ENCODE data around the gene MLEC.

The MLEC gene

GRCh38 chr12:120703311-120703942 lies 16.5 kb downstream of the MLEC start:
- TF ChIP-seq RAD21 (IDR thresholded peaks at IDR 0.05; ENCODE audit: low read depth) (no peak), ZBTB7A (IDR thresholded peaks at IDR 0.05; ENCODE audit: low read depth) (no peak)

- TF ChIP-seq YY1 (IDR thresholded peaks at IDR 0.05; ENCODE audit: low read depth) (no peak), MAX (IDR thresholded peaks at IDR 0.05) (no peak), TCF12 (IDR thresholded peaks at IDR 0.05; ENCODE audit: low read depth) (no peak), NFIC (IDR thresholded peaks at IDR 0.05) (no peak)
These were observed 18.7 kb downstream of the MLEC start for GRCh38 chr12:120705618-120706017.

GRCh38 chr12:120706029-120706428 lies 19.1 kb downstream of the MLEC start:
- no peak for TF ChIP-seq YY1 (IDR thresholded peaks at IDR 0.05; ENCODE audit: low read depth)
- no peak for TF ChIP-seq RAD21 (IDR thresholded peaks at IDR 0.05; ENCODE audit: low read depth)
- no peak for TF ChIP-seq MAX (IDR thresholded peaks at IDR 0.05)
- TF ChIP-seq REST (IDR thresholded peaks at IDR 0.05; ENCODE audit: low read depth), result no peak
- TF ChIP-seq TCF12 (IDR thresholded peaks at IDR 0.05; ENCODE audit: low read depth), result no peak
- TF ChIP-seq ZBTB7A (IDR thresholded peaks at IDR 0.05; ENCODE audit: low read depth), result no peak
- TF ChIP-seq USF1 (IDR thresholded peaks at IDR 0.05), result no peak
- no peak for TF ChIP-seq TEAD4 (IDR thresholded peaks at IDR 0.05)
- TF ChIP-seq TAF1 (IDR thresholded peaks at IDR 0.05; ENCODE audit: low read depth), result no peak
- no peak for TF ChIP-seq EGR1 (IDR thresholded peaks at IDR 0.05)
- TF ChIP-seq CEBPB (IDR thresholded peaks at IDR 0.05), result no peak
- no peak for TF ChIP-seq NFIC (IDR thresholded peaks at IDR 0.05)
- TF ChIP-seq EP300 (IDR thresholded peaks at IDR 0.05; ENCODE audit: borderline replicate concordance), result no peak

- TF ChIP-seq MAX (IDR thresholded peaks at IDR 0.05) (no peak), TCF12 (IDR thresholded peaks at IDR 0.05; ENCODE audit: low read depth) (no peak), YY1 (IDR thresholded peaks at IDR 0.05; ENCODE audit: low read depth) (no peak), CEBPB (IDR thresholded peaks at IDR 0.05) (no peak), EGR1 (IDR thresholded peaks at IDR 0.05) (no peak), REST (IDR thresholded peaks at IDR 0.05; ENCODE audit: low read depth) (no peak), TEAD4 (IDR thresholded peaks at IDR 0.05) (no peak), USF1 (IDR thresholded peaks at IDR 0.05) (no peak), EP300 (IDR thresholded peaks at IDR 0.05; ENCODE audit: borderline replicate concordance) (no peak), NFIC (IDR thresholded peaks at IDR 0.05) (no peak), CREB1 (IDR thresholded peaks at IDR 0.05; ENCODE audit: low read depth) (no peak), TAF1 (IDR thresholded peaks at IDR 0.05; ENCODE audit: low read depth) (no peak), RAD21 (IDR thresholded peaks at IDR 0.05; ENCODE audit: low read depth) (no peak), ZBTB7A (IDR thresholded peaks at IDR 0.05; ENCODE audit: low read depth) (no peak), FOXM1 (IDR thresholded peaks at IDR 0.05; ENCODE audit: borderline replicate concordance, low read depth) (no peak)
These were observed 21.7 kb downstream of the MLEC start for GRCh38 chr12:120708651-120709050.

GRCh38 chr12:120710031-120710804 lies 23.3 kb downstream of the MLEC start, which contains the start of gene UNC119B:
Gene UNC119B (plus strand): TSS chr12:120710458. CDS start chr12:120710475, 17 bp downstream.
- TF ChIP-seq FOXM1 (IDR thresholded peaks at IDR 0.05; ENCODE audit: borderline replicate concordance, low read depth), result no peak
- TF ChIP-seq EP300 (IDR thresholded peaks at IDR 0.05; ENCODE audit: borderline replicate concordance), result no peak
- 0 out of 2 replicates have a peak, but pooled peaks have one; percentile 22 for TF ChIP-seq MAX (IDR thresholded peaks at IDR 0.05)
- no peak for TF ChIP-seq TEAD4 (IDR thresholded peaks at IDR 0.05)
- TF ChIP-seq YY1 (IDR thresholded peaks at IDR 0.05; ENCODE audit: low read depth), result peak; percentile 93
- 0 out of 2 replicates have a peak, but pooled peaks have one; percentile 22 for TF ChIP-seq REST (IDR thresholded peaks at IDR 0.05; ENCODE audit: low read depth)
- no peak for TF ChIP-seq USF1 (IDR thresholded peaks at IDR 0.05)
- TF ChIP-seq TAF1 (IDR thresholded peaks at IDR 0.05; ENCODE audit: low read depth), result peak; percentile 60; the same call in 1 of the 2 replicates
- peak; percentile 55; the same call in 1 of the 2 replicates for TF ChIP-seq EGR1 (IDR thresholded peaks at IDR 0.05)
